Osteoblast (primary cell): ENCODE results near the gene GRID1. TPM values are rescaled to one million over a fixed set of nuclear protein-coding genes. Genes with fewer than 3 reads are reported as not detected.

Experiments used
- DNase-seq: peaks from one replicate; pipeline ENCODE4 v3.0.0; 2011; ENCODE audit warnings: low spot score, mixed read lengths; ENCODE audit not compliant: insufficient read length; ENCODE audit errors: missing footprints
- H2AFZ ChIP-seq: 2 replicates; pipeline ENCODE4 v1.6.0; 2011; ENCODE audit warnings: mild to moderate bottlenecking, low read length
- H3K27ac ChIP-seq: 2 replicates; pipeline ENCODE4 v1.5.1; 2011; ENCODE audit warnings: mild to moderate bottlenecking, low read depth, low read length, moderate library complexity
- H3K27me3 ChIP-seq: 2 replicates; pipeline ENCODE4 v1.6.0; 2012; ENCODE audit warnings: mild to moderate bottlenecking, control low read depth, inconsistent platforms, low read length, moderate library complexity; ENCODE audit not compliant: insufficient read depth
- H3K36me3 ChIP-seq: 2 replicates; pipeline ENCODE4 v1.5.1; 2011; ENCODE audit warnings: mild to moderate bottlenecking, low read length, control low read depth, moderate library complexity; ENCODE audit not compliant: insufficient read depth
- H3K4me1 ChIP-seq: 2 replicates; pipeline ENCODE4 v1.5.1; 2011; ENCODE audit warnings: mild to moderate bottlenecking, low read length, control low read depth, moderate library complexity; ENCODE audit not compliant: insufficient read depth
- H3K4me2 ChIP-seq: 2 replicates; pipeline ENCODE4 v1.6.0; 2011; ENCODE audit warnings: mild to moderate bottlenecking, low read length; ENCODE audit not compliant: insufficient read depth
- H3K4me3 ChIP-seq: fragments of 200-600 bp; sonication (generic); 3 replicates; pipeline ENCODE4 v1.5.1; 2012; ENCODE audit warnings: mild to moderate bottlenecking, low read length, inconsistent platforms; ENCODE audit not compliant: insufficient read depth
- H3K79me2 ChIP-seq: 2 replicates; pipeline ENCODE4 v1.6.0; 2012; ENCODE audit warnings: mild to moderate bottlenecking, low read length, control low read depth, inconsistent platforms; ENCODE audit not compliant: insufficient read depth
- H3K9me3 ChIP-seq: 2 replicates; pipeline ENCODE4 v1.5.1; 2011; ENCODE audit warnings: low read depth, low read length, control low read depth
- H4K20me1 ChIP-seq: 2 replicates; pipeline ENCODE4 v1.6.0; 2012; ENCODE audit warnings: mild to moderate bottlenecking, low read length, control low read depth; ENCODE audit not compliant: insufficient read depth
- total RNA-seq: library from RNA; depleted of rRNA; stranded (reverse); fragments of >200 nt; gene quantifications from 2 replicates; pipeline ENCODE4 v1.2.3, GENCODE V29; 2012
- TF ChIP-seq, protein P1 (sequence below): IDR thresholded peaks from 2 replicates; pipeline ENCODE4 v1.5.1; 2011; ENCODE audit warnings: mild to moderate bottlenecking, low read depth, low read length, moderate library complexity; ENCODE audit errors: extremely low read depth

GRID1 gene
- total RNA-seq, 1 donor: not detected

DNA sequence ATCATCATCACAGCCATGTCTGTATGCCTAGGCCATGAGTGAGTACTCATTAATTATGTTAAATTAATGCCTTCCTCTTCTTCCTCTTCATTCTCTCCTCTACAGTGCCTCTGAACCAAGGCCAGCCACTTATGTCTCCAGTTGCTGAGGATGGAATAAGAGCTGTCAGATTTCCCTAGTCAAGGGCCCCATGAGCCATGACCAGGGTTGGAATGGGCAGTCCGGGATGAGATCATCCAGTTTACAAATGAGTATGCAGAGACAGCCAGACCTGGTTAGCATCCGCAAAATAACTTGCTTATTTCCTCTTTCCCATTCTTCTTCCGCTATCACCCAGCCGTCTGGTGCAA is 342.7 kb downstream of the GRID1 start:
- Histone ChIP-seq H3K4me2 (no peak overlapping the region), H4K20me1 (no peaks in the 10 kb centered on the region)
- TF ChIP-seq, protein P1, sequence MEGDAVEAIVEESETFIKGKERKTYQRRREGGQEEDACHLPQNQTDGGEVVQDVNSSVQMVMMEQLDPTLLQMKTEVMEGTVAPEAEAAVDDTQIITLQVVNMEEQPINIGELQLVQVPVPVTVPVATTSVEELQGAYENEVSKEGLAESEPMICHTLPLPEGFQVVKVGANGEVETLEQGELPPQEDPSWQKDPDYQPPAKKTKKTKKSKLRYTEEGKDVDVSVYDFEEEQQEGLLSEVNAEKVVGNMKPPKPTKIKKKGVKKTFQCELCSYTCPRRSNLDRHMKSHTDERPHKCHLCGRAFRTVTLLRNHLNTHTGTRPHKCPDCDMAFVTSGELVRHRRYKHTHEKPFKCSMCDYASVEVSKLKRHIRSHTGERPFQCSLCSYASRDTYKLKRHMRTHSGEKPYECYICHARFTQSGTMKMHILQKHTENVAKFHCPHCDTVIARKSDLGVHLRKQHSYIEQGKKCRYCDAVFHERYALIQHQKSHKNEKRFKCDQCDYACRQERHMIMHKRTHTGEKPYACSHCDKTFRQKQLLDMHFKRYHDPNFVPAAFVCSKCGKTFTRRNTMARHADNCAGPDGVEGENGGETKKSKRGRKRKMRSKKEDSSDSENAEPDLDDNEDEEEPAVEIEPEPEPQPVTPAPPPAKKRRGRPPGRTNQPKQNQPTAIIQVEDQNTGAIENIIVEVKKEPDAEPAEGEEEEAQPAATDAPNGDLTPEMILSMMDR: no peak

DNA sequence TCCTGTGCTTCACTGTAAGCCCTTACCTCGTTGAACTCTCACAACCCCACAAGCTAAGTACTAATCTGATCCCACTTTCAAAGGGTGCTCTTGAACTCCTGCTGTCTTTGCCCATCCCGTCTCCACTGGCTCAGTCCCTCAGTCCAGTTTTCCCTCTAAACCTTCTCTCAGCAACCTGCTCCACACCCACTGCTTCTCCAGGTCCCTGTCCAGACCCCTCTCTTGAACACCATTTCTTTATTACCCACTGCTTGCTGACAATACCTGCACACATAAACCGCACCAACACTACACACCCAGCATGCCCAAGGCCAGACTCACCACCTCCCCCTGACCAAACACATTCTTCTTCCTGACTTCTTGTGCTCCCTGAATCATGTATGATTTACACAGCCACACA is 343.3 kb downstream of the GRID1 start:
- no peaks in the 10 kb centered on the region for H3K79me2 ChIP-seq
- no peaks in the 10 kb centered on the region for H3K9me3 ChIP-seq
- H3K27me3 ChIP-seq: no peaks in the 10 kb centered on the region
- no peaks in the 10 kb centered on the region for H4K20me1 ChIP-seq
- no peak overlapping the region for H3K4me2 ChIP-seq
- TF ChIP-seq, protein P1: no peak
- no peak overlapping the region for H3K27ac ChIP-seq
- H2AFZ ChIP-seq: no peak overlapping the region
- no peak overlapping the region for H3K4me3 ChIP-seq
- no peaks in the 10 kb centered on the region for H3K36me3 ChIP-seq
- no peaks in the 10 kb centered on the region for H3K4me1 ChIP-seq
- DNase-seq: peak; percentile 46

More for the DNA sequence above, 342.7 kb downstream of the GRID1 start:
- no peaks in the 10 kb centered on the region for H3K9me3 ChIP-seq
- H3K4me1 ChIP-seq: no peaks in the 10 kb centered on the region
- no peak for DNase-seq
- no peaks in the 10 kb centered on the region for H3K27me3 ChIP-seq
- no peaks in the 10 kb centered on the region for H3K79me2 ChIP-seq
- H3K4me3 ChIP-seq: no peak overlapping the region
- no peak overlapping the region for H3K27ac ChIP-seq
- H3K36me3 ChIP-seq: no peaks in the 10 kb centered on the region
- H2AFZ ChIP-seq: no peak overlapping the region

DNA sequence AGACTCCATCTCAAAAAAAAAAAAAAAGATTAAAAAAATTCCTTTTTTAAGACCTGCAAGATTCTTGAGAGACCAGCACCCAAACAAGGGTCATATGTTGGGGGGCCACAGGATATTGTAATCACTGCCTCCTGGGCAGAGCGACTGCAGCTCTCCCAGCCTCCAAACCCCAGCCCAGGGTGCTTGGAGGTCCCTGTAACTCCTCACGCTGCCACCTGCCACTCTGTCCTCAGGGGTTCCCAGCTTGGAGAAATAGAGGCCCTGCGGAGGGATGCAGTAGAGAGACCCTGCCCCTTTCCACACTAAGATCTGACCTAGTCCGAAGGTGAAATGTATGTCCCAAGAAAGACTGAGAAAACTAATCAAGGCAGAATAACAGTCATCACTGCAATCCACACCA is 343.7 kb downstream of the GRID1 start:
- TF ChIP-seq, protein P1: no peak
- Histone ChIP-seq H2AFZ (no peak overlapping the region), H3K79me2 (no peaks in the 10 kb centered on the region), H3K4me1 (no peaks in the 10 kb centered on the region), H3K36me3 (no peaks in the 10 kb centered on the region), H4K20me1 (no peaks in the 10 kb centered on the region), H3K4me3 (no peak overlapping the region), H3K9me3 (no peaks in the 10 kb centered on the region), H3K27ac (no peak overlapping the region), H3K27me3 (no peaks in the 10 kb centered on the region), H3K4me2 (no peak overlapping the region)
- no peak for DNase-seq

DNA sequence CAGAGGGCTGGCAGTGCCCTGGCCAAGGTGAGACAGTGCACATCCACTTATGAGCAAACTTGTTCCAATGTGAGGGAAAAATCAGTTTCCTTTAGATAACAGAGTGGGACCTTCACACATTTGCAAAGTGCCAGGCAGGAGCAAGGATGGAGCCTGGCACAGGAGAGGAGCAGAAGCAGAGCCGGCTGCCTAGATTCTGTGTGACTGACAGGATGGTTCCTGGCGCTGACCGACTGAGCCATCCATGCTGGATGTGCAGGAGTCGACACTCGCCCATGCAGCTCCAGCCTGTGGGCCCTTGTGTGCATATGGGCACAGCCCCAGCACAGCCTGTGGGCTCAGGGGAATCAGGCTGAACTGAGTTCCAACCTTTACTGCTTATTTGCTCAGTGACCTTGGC is 346.5 kb downstream of the GRID1 start:
- Histone ChIP-seq H3K4me2 (no peak overlapping the region), H3K4me1 (no peaks in the 10 kb centered on the region), H3K9me3 (no peaks in the 10 kb centered on the region), H3K27ac (no peak overlapping the region), H4K20me1 (no peaks in the 10 kb centered on the region), H3K4me3 (no peak overlapping the region), H3K36me3 (no peaks in the 10 kb centered on the region), H2AFZ (no peak overlapping the region), H3K27me3 (no peaks in the 10 kb centered on the region), H3K79me2 (no peaks in the 10 kb centered on the region)
- TF ChIP-seq, protein P1: no peak
- no peak for DNase-seq
